Measurements from ENCODE around the gene MLH3. TPM values are rescaled to one million over a fixed set of nuclear protein-coding genes. Genes with fewer than 3 reads are reported as not detected.

MLH3 gene
- total RNA-seq, 1 experiment from 2014 or later, result 23.0 TPM

GRCh38 chr14:74985028-74985310, 66.3 kb downstream of the MLH3 start:
- H3K27me3 Mint-ChIP-seq (ENCODE audit: low read depth), result no peaks in the 10 kb centered on the region
- no peaks in the 10 kb centered on the region for H3K9me3 Mint-ChIP-seq
- Histone ChIP-seq H2BK12ac (ENCODE audit: insufficient read length, low read depth, low read length) (no peak overlapping the region), H3K9ac (ENCODE audit: extremely low read depth, insufficient read length, low read length) (no peak overlapping the region), H4K8ac (replicated peaks; ENCODE audit: insufficient read length, low read depth, low read length) (no peak overlapping the region), H3K23ac (ENCODE audit: insufficient read length, low read depth, low read length) (no peak overlapping the region), H4K5ac (ENCODE audit: insufficient read length, low read depth, low read length) (no peak overlapping the region), H3T11ph (ENCODE audit: low read length) (no peak overlapping the region), H2AFZ (ENCODE audit: low read length) (no peak overlapping the region), H2BK15ac (ENCODE audit: low read depth, low read length) (no peak overlapping the region), H2AK5ac (ENCODE audit: insufficient read length, low read length) (no peak overlapping the region), H3K27me3 (ENCODE audit: insufficient read depth, low read length) (no peaks in the 10 kb centered on the region), H3K27ac (ENCODE audit: insufficient read length, low read depth, low read length) (no peak overlapping the region), H4K20me1 (ENCODE audit: control insufficient read depth, insufficient read depth, insufficient read length) (no peaks in the 10 kb centered on the region), H3K79me1 (ENCODE audit: insufficient read depth, low read depth, low read length, poor library complexity, severe bottlenecking) (no peaks in the 10 kb centered on the region), H3K23me2 (ENCODE audit: insufficient read length, low read depth, low read length, poor library complexity, severe bottlenecking) (no peaks in the 10 kb centered on the region), H3K79me2 (ENCODE audit: insufficient read depth, low read length) (no peaks in the 10 kb centered on the region), H3K4ac (ENCODE audit: low read depth, low read length) (no peak overlapping the region), H3K18ac (ENCODE audit: insufficient read length, low read depth, low read length) (no peak overlapping the region), H2BK20ac (ENCODE audit: low read depth, low read length, poor library complexity, severe bottlenecking) (no peak overlapping the region), H3K9me3 (ENCODE audit: control insufficient read depth, low read depth, low read length) (no peaks in the 10 kb centered on the region), H2BK5ac (ENCODE audit: insufficient read length, low read length) (no peak overlapping the region), H3K56ac (ENCODE audit: insufficient read length, low read depth, low read length) (no peak overlapping the region), H4K91ac (ENCODE audit: insufficient read length, low read depth, low read length) (no peak overlapping the region), H3K4me2 (ENCODE audit: insufficient read depth, insufficient read length, low read length) (no peak overlapping the region), H3K14ac (ENCODE audit: insufficient read depth, low read length) (no peak overlapping the region; the same call in 1 of the 2 replicates), H2BK120ac (ENCODE audit: low read depth, low read length, poor library complexity, severe bottlenecking) (no peak overlapping the region), H3K4me1 (ENCODE audit: insufficient read depth, low read length) (no peaks in the 10 kb centered on the region; the same call in 1 of the 2 replicates)
- no peaks in the 10 kb centered on the region; a peak in 1 of 7 replicates for H3K36me3 Mint-ChIP-seq (ENCODE audit: insufficient read depth in 1 of 3, low read depth in 3 of 3)
- no peak for DNase-seq
- no peak overlapping the region for H3K27ac Mint-ChIP-seq
- no peak for TF ChIP-seq CTCF (conservative IDR thresholded peaks at IDR 0.05)
- H3K4me1 Mint-ChIP-seq, result peaks cover 14 to 29% of the 10 kb centered on the region in 2 experiments
- WGBS (ENCODE audit: extremely low coverage, insufficient read length, low lambda C conversion rate), result no CpG with 5 or more reads among the region's 10 CpGs
- H3K4me3 Mint-ChIP-seq, result no peak overlapping the region

Data from H9 (cell line).